Heart left ventricle (tissue), 13 donors: ENCODE data around the gene IDH2.

Experiments
- POLR2A ChIP-seq, 2 donors: fragments of 450-650 bp; IDR thresholded peaks; one replicate each; pipeline ENCODE4 v1.6.1; 2017; ENCODE audit warnings: antibody characterized with exemption in 2 of 2, mild to moderate bottlenecking in 2 of 2, moderate library complexity in 2 of 2
- TF ChIP-seq, protein P1 (sequence below), 12 donors: fragments of 200-600 bp; sonication (generic) in 4 of 12; IDR thresholded peaks; one replicate each; pipeline versions ENCODE4 v1.5.0 to v1.8.0; 2018 to 2022; ENCODE audit warnings: antibody characterized with exemption in 12 of 12, mild to moderate bottlenecking in 5 of 12
- donor health status: ischemic (EF 13 %, LVEDD 7.1; RV severe dilation, severe dysfunction).
- donor health status: DM: no; HTN: yes; CAD: no.
- donor health status: DM: no; HTN: no; CAD: no.
- donor health status: ischemic (EF 25% LVEDD 6.9; RV normal size, moderate dysfunction).
- donor health status: ischemic (EF 25% LVEDD 5.7; RV mildly dilated, moderate dysfunction).
- donor health status: ischemic (EF 35%, LVEDD 5.7; RV mildly dilated, moderate dysfunction).
- donor health status: nonischemic (EF 11% LVEDD 7.7; RV severe dilation, severe dysfunction).
- donor health status: DM: yes; HTN: yes; CAD: no.
- donor health status: PGD.
- donor health status: ischemic (EF 29% LVEDD 5.4; RV normal size, mild dysfunction).
- donor health status: nonischemic (EF 23%, LVEDD 6.1; RV moderate dilation, normal function).

DNA sequence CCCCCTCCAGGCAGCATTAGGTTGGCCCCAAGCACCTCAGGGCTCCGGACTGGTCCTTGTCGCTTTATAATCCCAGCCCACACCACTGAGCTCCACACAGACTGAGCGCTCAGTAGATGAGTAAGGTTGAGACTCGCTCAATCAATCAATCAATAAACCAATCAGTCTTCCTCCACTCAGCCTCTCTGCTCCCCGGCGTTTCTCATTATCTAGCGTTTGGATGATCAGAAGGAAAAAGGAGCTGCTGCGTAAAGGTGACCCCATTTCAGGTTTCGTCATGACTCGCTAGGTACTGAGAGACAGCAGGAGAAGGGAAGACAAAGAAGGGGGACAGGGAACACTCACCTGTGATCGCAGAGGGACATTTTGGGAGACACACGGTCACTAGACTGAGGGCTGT is 59.9 kb downstream of the IDH2 start:
- TF ChIP-seq, protein P1, sequence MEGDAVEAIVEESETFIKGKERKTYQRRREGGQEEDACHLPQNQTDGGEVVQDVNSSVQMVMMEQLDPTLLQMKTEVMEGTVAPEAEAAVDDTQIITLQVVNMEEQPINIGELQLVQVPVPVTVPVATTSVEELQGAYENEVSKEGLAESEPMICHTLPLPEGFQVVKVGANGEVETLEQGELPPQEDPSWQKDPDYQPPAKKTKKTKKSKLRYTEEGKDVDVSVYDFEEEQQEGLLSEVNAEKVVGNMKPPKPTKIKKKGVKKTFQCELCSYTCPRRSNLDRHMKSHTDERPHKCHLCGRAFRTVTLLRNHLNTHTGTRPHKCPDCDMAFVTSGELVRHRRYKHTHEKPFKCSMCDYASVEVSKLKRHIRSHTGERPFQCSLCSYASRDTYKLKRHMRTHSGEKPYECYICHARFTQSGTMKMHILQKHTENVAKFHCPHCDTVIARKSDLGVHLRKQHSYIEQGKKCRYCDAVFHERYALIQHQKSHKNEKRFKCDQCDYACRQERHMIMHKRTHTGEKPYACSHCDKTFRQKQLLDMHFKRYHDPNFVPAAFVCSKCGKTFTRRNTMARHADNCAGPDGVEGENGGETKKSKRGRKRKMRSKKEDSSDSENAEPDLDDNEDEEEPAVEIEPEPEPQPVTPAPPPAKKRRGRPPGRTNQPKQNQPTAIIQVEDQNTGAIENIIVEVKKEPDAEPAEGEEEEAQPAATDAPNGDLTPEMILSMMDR (IDR thresholded peaks at IDR 0.05): no peak
- TF ChIP-seq POLR2A (IDR thresholded peaks at IDR 0.05): no peak
